Measurements from ENCODE around the gene NFU1.

- TF ChIP-seq CTCF (conservative IDR thresholded peaks at IDR 0.05; ENCODE audit: low read length), result no peak
- no peak for TF ChIP-seq EZH2phosphoT487 (IDR thresholded peaks at IDR 0.05; ENCODE audit: borderline replicate concordance)
Measured at GRCh38 chr2:69471793-69472192, 34.6 kb upstream of the NFU1 start.
